CD4-positive, alpha-beta T cell (primary cell): ENCODE measurements around the gene HDHD3. TPM values are rescaled to one million over a fixed set of nuclear protein-coding genes. Genes with fewer than 3 reads are reported as not detected.
A peak's percentile ranks its signal among the peaks of the same experiment; 100 is the strongest.

Experiments used
- ATAC-seq: fragments of 200-7000 bp; cut with Tn5 transposase; one replicate; pipeline ENCODE4 v1.10.0; 2022; ENCODE audit warnings: mild to moderate bottlenecking; ENCODE audit not compliant: poor library complexity
- CTCF ChIA-PET: fragments of 350-600 bp; sonication (Branson Sonifier 250); formaldehyde crosslinking; loops from one replicate; lab custom pipeline; 2021; ENCODE audit warnings: antibody characterized with exemption, inconsistent platforms; lab: Charles Lee
- POLR2A ChIA-PET: fragments of 350-600 bp; sonication (Branson Sonifier 250); formaldehyde crosslinking; loops from one replicate; lab custom pipeline; 2021; ENCODE audit warnings: antibody characterized with exemption, inconsistent platforms; lab: Charles Lee
- DNase-seq, 14 experiments: peaks; one replicate each; pipeline ENCODE4 v3.0.0-alpha.2; 2013 to 2020; ENCODE audit warnings: mixed read lengths in 2 of 14
- H3K27ac ChIP-seq, 2 donors: one replicate each; pipeline versions ENCODE4 v1.5.1 to v1.7.0; 2013; ENCODE audit warnings: low read length in 2 of 2, low read depth in 1 of 2, mild to moderate bottlenecking in 1 of 2
- H3K27me3 ChIP-seq, 2 experiments: 1 replicate in 1 of 2; 2 replicates in 1 of 2; pipeline versions ENCODE4 v1.6.1 to v1.7.0; 2013; ENCODE audit warnings: low read length in 2 of 2, control low read depth in 1 of 2, mild to moderate bottlenecking in 1 of 2, moderate library complexity in 1 of 2; ENCODE audit not compliant: insufficient read depth in 2 of 2, control insufficient read depth in 1 of 2
- H3K36me3 ChIP-seq: one replicate; pipeline ENCODE4 v1.6.1; 2013; ENCODE audit warnings: low read length, control low read depth; ENCODE audit not compliant: insufficient read depth
- H3K4me1 ChIP-seq: one replicate; pipeline ENCODE4 v1.6.1; 2013; ENCODE audit warnings: low read length, control low read depth; ENCODE audit not compliant: insufficient read depth
- H3K4me3 ChIP-seq: one replicate; pipeline ENCODE4 v1.5.1; 2013; ENCODE audit warnings: mild to moderate bottlenecking, low read length, moderate library complexity
- H3K9me3 ChIP-seq, 2 experiments: 1 replicate in 1 of 2; 2 replicates in 1 of 2; pipeline versions ENCODE4 v1.6.1 to v1.7.0; 2013; ENCODE audit warnings: low read length in 2 of 2, mild to moderate bottlenecking in 2 of 2, control low read depth in 1 of 2, moderate library complexity in 1 of 2; ENCODE audit not compliant: control insufficient read depth in 1 of 2, insufficient read depth in 1 of 2
- H3K27ac Mint-ChIP-seq: one replicate; pipeline ENCODE4 v1.8.0; 2020; ENCODE audit warnings: mixed read lengths
- H3K27me3 Mint-ChIP-seq: one replicate; pipeline ENCODE4 v1.8.0; 2021; ENCODE audit warnings: mixed read lengths
- H3K36me3 Mint-ChIP-seq: one replicate; pipeline ENCODE4 v1.8.0; 2021; ENCODE audit warnings: low read depth, mixed read lengths
- H3K4me1 Mint-ChIP-seq: one replicate; pipeline ENCODE4 v1.8.0; 2021; ENCODE audit warnings: low read depth, mixed read lengths
- H3K4me3 Mint-ChIP-seq: one replicate; pipeline ENCODE4 v1.8.0; 2020; ENCODE audit warnings: mild to moderate bottlenecking, mixed read lengths
- H3K9me3 Mint-ChIP-seq: one replicate; pipeline ENCODE4 v1.8.0; 2020; ENCODE audit warnings: mixed read lengths
- intact Hi-C, 2 experiments: fragments of 100-400 bp; cut with DNase I in 1 of 2; cut with micrococcal nuclease in 1 of 2; formaldehyde crosslinking; loops; one replicate each; pipeline versions ENCODE4 v1.15.1 to v1.9.0; 2023 to 2025; cut with DNase I, micrococcal nuclease
- total RNA-seq, 174 experiments: library from RNA in 2 of 174; stranded (reverse) in 2 of 174; gene quantifications; one replicate each; pipeline ENCODE4 v1.2.3 and lab custom pipeline; 2021 to 2026
- TF ChIP-seq, protein P1 (sequence below): fragments of 200-600 bp; IDR thresholded peaks from one replicate; pipeline ENCODE4 v1.8.0; 2022; ENCODE audit warnings: antibody characterized with exemption, mild to moderate bottlenecking

Gene HDHD3
- total RNA-seq, 2 experiments from 2014 or later, result 12.8 to 13.2 TPM

DNA sequence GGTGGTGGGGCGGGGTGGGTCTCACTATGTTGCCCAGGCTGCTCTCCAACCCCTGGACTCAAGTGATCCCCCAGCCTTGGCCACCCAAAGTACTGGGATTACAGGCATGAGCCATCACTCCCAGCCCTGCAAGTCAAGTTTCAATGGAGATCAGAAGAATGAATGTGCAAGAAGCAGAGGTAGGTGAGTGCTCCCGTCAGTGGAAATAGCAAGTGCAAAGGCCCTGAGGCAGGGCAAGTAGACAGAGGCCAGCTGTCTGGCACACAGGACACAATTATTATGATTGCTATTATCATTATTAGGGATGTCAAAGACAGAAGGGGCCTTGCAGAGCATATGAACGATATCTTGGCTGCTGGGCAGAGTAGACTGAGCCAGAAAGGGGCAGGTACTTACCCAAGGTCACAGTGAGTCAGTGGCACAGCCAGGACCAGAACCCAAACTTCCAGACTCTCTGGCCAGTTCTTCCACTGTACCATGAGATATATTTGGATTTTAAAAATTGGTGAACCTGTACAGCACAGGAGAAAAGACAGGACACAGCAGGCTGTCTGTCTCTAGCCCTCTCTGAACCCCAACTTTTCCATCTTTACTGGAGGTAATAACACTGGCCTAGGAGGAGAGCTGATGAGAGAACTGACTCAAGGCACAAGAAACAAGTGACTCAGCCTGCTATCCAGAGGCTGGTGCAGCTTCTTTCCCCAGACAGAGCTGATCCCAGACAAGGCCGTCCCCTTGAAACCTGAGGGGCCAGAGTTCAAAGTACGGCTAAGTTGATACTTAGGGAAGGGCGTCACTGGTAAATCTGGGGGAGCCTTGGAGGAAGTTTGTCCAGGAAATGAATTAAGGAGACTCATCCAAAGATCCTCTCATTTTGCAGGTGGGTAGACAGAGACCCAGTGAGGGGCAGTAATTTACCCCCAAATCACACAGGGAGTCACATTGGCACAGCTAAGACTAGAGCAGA is 1.4 kb downstream of the HDHD3 start:
- peak overlapping the region; percentile 90 for H3K27ac Mint-ChIP-seq
- H3K27ac ChIP-seq, result no peak overlapping the region
- DNase-seq (no peak), ATAC-seq (no peak)
- ChIA-PET CTCF (no interaction called here), POLR2A (interaction anchor here (1.1 to 2.3 kb wide), 5 partner anchors 21 to 35 kb away, joined by 3 to 22 read pairs (median 4); partner anchors contain the start of genes C9orf43 and POLE3)
- H3K4me1 ChIP-seq, result peaks cover 23% of the 10 kb centered on the region
- H3K36me3 ChIP-seq, result peaks cover 27% of the 10 kb centered on the region
- peak overlapping the region; percentile 96 for H3K4me3 ChIP-seq
- H3K9me3 ChIP-seq, result no peaks in the 10 kb centered on the region
- intact Hi-C loops, result loop anchor here (1.0 to 2.0 kb wide), 3 partner anchors 35 to 100 kb away; partner anchors contain the start of genes C9orf43 (in 1 of the 2), CDC26 (in 1 of the 2), POLE3 (in 1 of the 2) and PRPF4 (in 1 of the 2)
- no peaks in the 10 kb centered on the region for H3K27me3 ChIP-seq
- H3K27me3 Mint-ChIP-seq, result no peaks in the 10 kb centered on the region
- H3K4me1 Mint-ChIP-seq, result peaks cover 21% of the 10 kb centered on the region
- no peaks in the 10 kb centered on the region for H3K9me3 Mint-ChIP-seq
- H3K36me3 Mint-ChIP-seq, result peaks cover 23% of the 10 kb centered on the region
- TF ChIP-seq, protein P1, sequence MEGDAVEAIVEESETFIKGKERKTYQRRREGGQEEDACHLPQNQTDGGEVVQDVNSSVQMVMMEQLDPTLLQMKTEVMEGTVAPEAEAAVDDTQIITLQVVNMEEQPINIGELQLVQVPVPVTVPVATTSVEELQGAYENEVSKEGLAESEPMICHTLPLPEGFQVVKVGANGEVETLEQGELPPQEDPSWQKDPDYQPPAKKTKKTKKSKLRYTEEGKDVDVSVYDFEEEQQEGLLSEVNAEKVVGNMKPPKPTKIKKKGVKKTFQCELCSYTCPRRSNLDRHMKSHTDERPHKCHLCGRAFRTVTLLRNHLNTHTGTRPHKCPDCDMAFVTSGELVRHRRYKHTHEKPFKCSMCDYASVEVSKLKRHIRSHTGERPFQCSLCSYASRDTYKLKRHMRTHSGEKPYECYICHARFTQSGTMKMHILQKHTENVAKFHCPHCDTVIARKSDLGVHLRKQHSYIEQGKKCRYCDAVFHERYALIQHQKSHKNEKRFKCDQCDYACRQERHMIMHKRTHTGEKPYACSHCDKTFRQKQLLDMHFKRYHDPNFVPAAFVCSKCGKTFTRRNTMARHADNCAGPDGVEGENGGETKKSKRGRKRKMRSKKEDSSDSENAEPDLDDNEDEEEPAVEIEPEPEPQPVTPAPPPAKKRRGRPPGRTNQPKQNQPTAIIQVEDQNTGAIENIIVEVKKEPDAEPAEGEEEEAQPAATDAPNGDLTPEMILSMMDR, result no peak
- peak overlapping the region; percentile 87 for H3K4me3 Mint-ChIP-seq

DNA sequence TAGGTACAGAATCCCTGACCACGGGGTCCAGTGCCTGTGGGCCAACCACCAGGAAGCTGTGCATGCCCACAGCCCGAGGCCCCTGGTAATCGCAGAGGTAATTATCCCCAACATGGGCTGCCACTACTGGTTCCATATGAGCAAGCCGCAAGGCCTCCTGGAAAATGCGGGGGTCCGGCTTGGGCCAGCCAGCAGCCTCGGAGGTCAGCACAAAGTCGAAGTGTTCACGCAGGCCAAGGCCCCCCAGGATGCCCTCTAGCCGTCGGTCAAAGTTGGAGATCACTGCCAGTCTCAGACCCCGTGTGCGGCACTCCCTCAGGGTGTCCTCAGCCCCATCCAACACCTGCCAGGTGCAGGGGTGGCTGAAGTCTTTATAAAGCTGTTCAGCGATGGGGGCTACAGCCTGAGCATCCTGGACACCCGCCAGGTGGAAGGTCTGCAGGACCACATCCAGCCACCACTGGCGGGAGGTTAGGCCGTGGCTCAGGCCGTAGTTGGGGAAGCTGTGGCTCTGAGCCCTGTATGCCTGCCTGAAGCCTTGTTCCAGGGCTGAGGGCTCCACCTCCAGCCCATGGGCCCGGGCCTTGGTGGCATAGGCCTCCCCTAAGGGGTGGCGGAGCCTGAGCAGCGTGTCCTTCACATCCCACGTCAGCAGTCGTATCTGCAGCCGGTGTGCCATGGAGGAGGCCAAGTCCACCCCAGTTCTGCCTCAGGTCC is 3.0 kb downstream of the HDHD3 start:
- Histone ChIP-seq H3K4me3 (no peak overlapping the region), H3K4me1 (peaks cover 23% of the 10 kb centered on the region), H3K27ac (no peak overlapping the region), H3K27me3 (no peaks in the 10 kb centered on the region), H3K36me3 (peaks cover 27% of the 10 kb centered on the region), H3K9me3 (no peaks in the 10 kb centered on the region)
- H3K27ac Mint-ChIP-seq, result no peak overlapping the region
- no peaks in the 10 kb centered on the region for H3K9me3 Mint-ChIP-seq
- ATAC-seq, result no peak
- TF ChIP-seq, protein P1, result no peak
- peak overlapping the region; percentile 76 for H3K4me3 Mint-ChIP-seq
- no peak for DNase-seq
- ChIA-PET CTCF (no interaction called here), POLR2A (interaction anchor here (1.1 to 1.5 kb wide), 2 partner anchors 28 to 36 kb away, joined by 3 to 4 read pairs; partner anchors contain the start of genes C9orf43 and POLE3)
- peaks cover 23% of the 10 kb centered on the region for H3K36me3 Mint-ChIP-seq
- peaks cover 21% of the 10 kb centered on the region for H3K4me1 Mint-ChIP-seq
- H3K27me3 Mint-ChIP-seq, result no peaks in the 10 kb centered on the region
- intact Hi-C loops, result no loop called here

DNA sequence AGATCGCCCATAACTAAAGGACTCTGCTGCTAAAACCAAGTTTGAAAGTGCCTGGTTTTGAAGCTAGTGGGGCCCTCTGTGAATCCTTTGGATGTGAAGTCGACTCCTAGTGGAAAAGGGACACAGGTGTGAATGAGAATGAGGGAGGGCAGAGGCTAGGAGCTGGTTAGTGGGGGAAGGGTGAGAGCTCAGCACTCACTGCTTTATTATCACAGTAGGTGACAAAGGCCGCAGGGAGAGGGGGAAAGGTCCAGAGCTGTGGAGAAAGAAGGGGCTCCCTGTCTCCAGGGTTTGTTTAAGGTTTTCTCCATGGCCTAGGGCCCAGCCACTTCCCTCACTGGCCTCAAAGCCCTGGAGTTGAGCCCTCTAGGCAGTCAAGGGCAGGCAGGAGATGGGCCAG is 3.5 kb downstream of the HDHD3 start:
- peaks cover 23% of the 10 kb centered on the region for H3K4me1 ChIP-seq
- ChIA-PET POLR2A (no interaction called here), CTCF (no interaction called here)
- DNase-seq (no peak), ATAC-seq (no peak)
- no peak overlapping the region for H3K27ac ChIP-seq
- Mint-ChIP-seq H3K27me3 (no peaks in the 10 kb centered on the region), H3K4me3 (peak overlapping the region; percentile 14), H3K4me1 (peaks cover 21% of the 10 kb centered on the region), H3K9me3 (no peaks in the 10 kb centered on the region), H3K36me3 (peaks cover 23% of the 10 kb centered on the region), H3K27ac (no peak overlapping the region)
- H3K36me3 ChIP-seq, result peaks cover 27% of the 10 kb centered on the region
- no peak overlapping the region for H3K4me3 ChIP-seq
- H3K27me3 ChIP-seq, result no peaks in the 10 kb centered on the region
- H3K9me3 ChIP-seq, result no peaks in the 10 kb centered on the region
- intact Hi-C loops, result no loop called here
- TF ChIP-seq, protein P1, result no peak
